Urinary bladder (tissue), 4 donors: Measurements from ENCODE around the gene MCM3AP. TPM values are rescaled to one million over a fixed set of nuclear protein-coding genes. Genes with fewer than 3 reads are reported as not detected.

Source experiments
- DNase-seq: peaks from one replicate; pipeline ENCODE4 v3.0.0-alpha.2; 2015; ENCODE audit errors: extremely low spot score
- H3K27ac ChIP-seq: one replicate; pipeline ENCODE4 v1.5.1; 2013; ENCODE audit warnings: low read depth, mild to moderate bottlenecking, moderate library complexity
- H3K36me3 ChIP-seq: one replicate; pipeline ENCODE4 v1.6.1; 2013; ENCODE audit warnings: mild to moderate bottlenecking, moderate library complexity; ENCODE audit not compliant: insufficient read depth
- H3K4me1 ChIP-seq: one replicate; pipeline ENCODE4 v1.6.1; 2013; ENCODE audit warnings: mild to moderate bottlenecking, moderate library complexity; ENCODE audit not compliant: insufficient read depth
- H3K4me3 ChIP-seq: one replicate; pipeline ENCODE4 v1.5.1; 2013; ENCODE audit warnings: low read depth, low read length
- WGBS: extraction: QIAGEN DNeasy Blood & Tissue Kit; methylation state at CpG from one replicate; pipeline ENCODE4 v1.1.7; 2013; 5-methylcytosine and 5-hydroxymethylcytosine counted together
- polyA plus RNA-seq: library from polyadenylated mRNA; stranded (reverse); fragments of 200-250 nt; gene quantifications from one replicate; pipeline ENCODE4 v1.2.3, GENCODE V29; 2013
- total RNA-seq: library from RNA; depleted of rRNA; stranded (reverse); fragments of >200 nt; gene quantifications from one replicate; pipeline ENCODE4 v1.2.3, GENCODE V29; 2014
- donor health status: healthy with polysubstance abuse.
- donor health status: healthy.

The MCM3AP gene
- total and polyA plus RNA-seq, 2 donors: 52.9 to 65.0 TPM

DNA sequence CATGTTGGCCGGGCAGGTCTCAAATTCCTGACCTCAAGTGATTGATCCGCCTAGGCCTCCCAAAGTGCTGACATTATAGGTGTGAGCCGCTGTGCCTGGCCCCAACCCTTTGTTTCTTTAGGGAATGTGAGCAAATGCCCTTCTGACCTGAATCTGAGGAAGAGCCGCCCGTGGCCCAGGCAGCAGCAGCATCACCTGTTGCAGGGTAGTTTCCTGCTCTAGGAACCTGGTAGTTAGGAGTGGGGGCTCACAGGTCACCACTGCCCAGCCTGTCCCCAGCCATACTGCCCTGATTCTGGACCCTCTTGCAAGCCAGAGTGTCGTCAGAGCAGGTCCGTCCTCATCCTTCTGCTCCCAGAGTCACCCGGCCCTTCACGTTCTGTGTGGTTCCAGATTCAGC lies 13.8 kb upstream of the MCM3AP start:
- 90% methylated on average over 9 of the region's 9 CpGs for WGBS
- Histone ChIP-seq H3K27ac (no peak overlapping the region), H3K4me3 (no peak overlapping the region), H3K4me1 (no peaks in the 10 kb centered on the region), H3K36me3 (no peaks in the 10 kb centered on the region)
- DNase-seq: no peak

DNA sequence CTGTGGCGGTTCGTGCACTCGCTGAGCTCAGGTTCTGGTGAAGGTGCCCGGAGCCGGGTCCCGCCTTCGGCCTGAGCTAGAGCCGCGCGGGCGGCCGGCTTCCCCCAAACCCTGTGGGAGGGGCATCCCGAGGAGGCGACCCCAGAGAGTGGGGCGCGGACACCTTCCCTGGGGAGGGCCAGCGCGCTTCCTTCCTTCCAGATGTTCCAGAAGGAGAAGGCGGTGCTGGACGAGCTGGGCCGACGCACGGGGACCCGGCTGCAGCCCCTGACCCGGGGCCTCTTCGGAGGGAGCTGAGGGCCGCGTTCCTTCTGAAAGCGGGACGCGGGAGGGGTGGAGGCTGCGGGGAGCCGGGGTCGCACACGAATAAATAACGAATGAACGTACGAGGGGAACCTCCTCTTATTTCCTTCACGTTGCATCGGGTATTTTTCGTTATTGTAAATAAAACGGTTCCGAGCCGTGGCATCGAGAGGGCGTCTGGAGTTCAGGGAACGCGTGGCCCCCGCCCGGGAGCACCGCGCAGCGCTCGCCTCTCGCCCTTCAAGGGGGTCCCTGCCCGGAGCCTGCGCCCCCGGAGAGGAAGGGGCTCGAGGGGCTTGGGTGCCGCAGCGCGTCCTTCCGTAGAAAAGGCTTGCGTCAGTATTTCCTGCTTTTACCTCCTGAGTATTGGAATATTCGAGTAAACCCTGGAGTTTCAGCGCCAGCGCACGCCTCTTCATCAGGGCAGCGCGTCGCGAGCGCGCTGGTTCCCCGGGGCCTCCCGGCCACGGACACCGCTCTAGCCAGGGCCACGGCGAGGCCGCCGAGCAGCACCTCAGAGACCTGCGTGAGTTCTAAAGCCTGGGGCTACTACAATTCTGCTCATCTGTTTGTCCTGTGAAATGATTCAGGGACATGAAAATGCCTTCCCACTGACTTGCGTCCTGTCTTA lies 12.2 kb upstream of the MCM3AP start:
- Histone ChIP-seq H3K36me3 (no peaks in the 10 kb centered on the region), H3K27ac (no peak overlapping the region), H3K4me3 (peak overlapping the region; percentile 34), H3K4me1 (no peaks in the 10 kb centered on the region)
- no peak for DNase-seq
- WGBS: 2% methylated on average over 84 of the region's 84 CpGs

- no peak for DNase-seq
- 43% methylated on average over 29 of the region's 29 CpGs for WGBS
- H3K27ac ChIP-seq: peak overlapping the region; percentile 48
- H3K36me3 ChIP-seq: no peaks in the 10 kb centered on the region
- H3K4me3 ChIP-seq: peak overlapping the region; percentile 5
- H3K4me1 ChIP-seq: no peaks in the 10 kb centered on the region
Observed at GRCh38 chr21:46295996-46296752, 10.8 kb upstream of the MCM3AP start.

GRCh38 chr21:46295177-46295770 lies 9.9 kb upstream of the MCM3AP start:
- Histone ChIP-seq H3K36me3 (no peaks in the 10 kb centered on the region), H3K27ac (no peak overlapping the region), H3K4me1 (no peaks in the 10 kb centered on the region), H3K4me3 (no peak overlapping the region)
- WGBS: 42% methylated on average over 9 of the region's 9 CpGs
- no peak for DNase-seq

DNA sequence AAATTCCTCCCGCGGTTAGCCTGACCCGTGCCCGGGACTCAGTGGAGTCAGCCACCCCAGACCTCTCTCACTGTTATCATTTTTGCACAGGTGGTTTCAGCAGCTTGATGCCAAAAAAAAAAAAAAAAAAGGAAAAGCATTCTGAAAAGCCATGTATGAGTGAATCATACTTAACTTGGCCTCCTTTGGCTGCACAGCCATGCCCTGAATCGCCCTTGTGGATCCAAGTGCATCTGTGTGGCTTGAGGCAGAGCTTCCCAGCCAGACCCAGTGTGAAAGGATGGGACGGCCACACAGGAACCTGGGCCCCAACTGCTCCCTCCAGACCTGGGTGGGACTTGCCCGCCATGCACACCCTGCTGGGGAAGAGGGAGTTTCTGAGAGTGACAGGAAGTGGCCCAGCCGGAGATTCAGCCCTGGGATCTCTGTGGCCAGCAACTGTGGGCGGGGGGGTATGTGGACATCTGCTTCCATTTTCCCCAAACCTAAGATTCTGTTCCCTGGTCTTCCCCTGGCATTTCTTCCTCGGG lies 9.3 kb upstream of the MCM3AP start:
- Histone ChIP-seq H3K4me3 (no peak overlapping the region), H3K27ac (no peak overlapping the region), H3K36me3 (no peaks in the 10 kb centered on the region), H3K4me1 (no peaks in the 10 kb centered on the region)
- 57% methylated on average over 10 of the region's 10 CpGs for WGBS
- no peak for DNase-seq

- Histone ChIP-seq H3K36me3 (no peaks in the 10 kb centered on the region), H3K27ac (no peak overlapping the region), H3K4me1 (no peaks in the 10 kb centered on the region), H3K4me3 (no peak overlapping the region)
- WGBS: 95% methylated on average over 2 of the region's 2 CpGs
- no peak for DNase-seq
Observed at GRCh38 chr21:46291561-46291960, 6.2 kb upstream of the MCM3AP start.

DNA sequence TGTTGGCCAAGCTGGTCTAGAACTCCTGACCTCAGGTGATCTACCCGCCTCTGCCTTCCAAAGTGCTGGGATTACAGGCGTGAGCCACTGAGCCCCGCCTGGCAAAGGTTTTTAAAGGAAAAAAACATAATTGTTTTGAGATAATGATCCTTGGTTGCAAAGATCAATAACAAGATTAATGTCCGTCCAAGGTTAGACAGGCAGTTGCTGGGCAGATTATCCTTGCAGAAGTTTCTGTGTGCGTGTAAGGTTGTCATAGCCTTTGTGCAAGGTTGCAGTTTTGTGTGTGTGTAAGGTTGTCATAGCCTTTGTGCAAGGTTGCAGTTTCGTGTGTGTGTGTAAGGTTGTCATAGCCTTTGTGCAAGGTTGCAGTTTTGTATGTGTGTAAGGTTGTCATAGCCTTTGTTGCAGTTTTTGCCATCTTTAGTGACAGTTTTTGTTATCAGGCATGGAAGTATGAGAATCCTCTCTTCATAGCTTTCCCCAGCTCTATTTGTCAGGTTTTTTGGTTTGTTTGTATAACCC lies 4.3 kb upstream of the MCM3AP start:
- 81% methylated on average over 6 of the region's 6 CpGs for WGBS
- Histone ChIP-seq H3K36me3 (no peaks in the 10 kb centered on the region), H3K4me3 (no peak overlapping the region), H3K4me1 (no peaks in the 10 kb centered on the region), H3K27ac (no peak overlapping the region)
- no peak for DNase-seq

- DNase-seq: no peak
- Histone ChIP-seq H3K4me1 (peaks cover 1% of the 10 kb centered on the region), H3K4me3 (no peak overlapping the region), H3K36me3 (no peaks in the 10 kb centered on the region), H3K27ac (no peak overlapping the region)
- 84% methylated on average over 10 of the region's 10 CpGs for WGBS
Observed at GRCh38 chr21:46287541-46287940, 2.1 kb upstream of the MCM3AP start.

- H3K4me1 ChIP-seq: peaks cover 1% of the 10 kb centered on the region
- peak overlapping the region; percentile 94 for H3K27ac ChIP-seq
- no peaks in the 10 kb centered on the region for H3K36me3 ChIP-seq
- H3K4me3 ChIP-seq: peak overlapping the region; percentile 93
- WGBS: under 1% methylated on average over 16 of the region's 16 CpGs
- DNase-seq: no peak
Observed at GRCh38 chr21:46286648-46287002, 1.2 kb upstream of the MCM3AP start.

GRCh38 chr21:46285761-46286647 lies 593 bp upstream of the MCM3AP start, which contains the start of gene YBEY:
YBEY (plus strand) TSS chr21:46286342; CDS start chr21:46286914, 572 bp downstream.
- peak within 1 kb of the TSS; percentile 93 for H3K4me3 ChIP-seq
- peak; percentile 76 for DNase-seq
- under 1% methylated on average over 105 of the region's 105 CpGs for WGBS
- H3K27ac ChIP-seq: peak within 1 kb of the TSS; percentile 94
- peaks cover 3% of the 10 kb centered on the region for H3K4me1 ChIP-seq
- H3K36me3 ChIP-seq: no peaks in the 10 kb centered on the region

GRCh38 chr21:46284733-46285132 lies 678 bp downstream of the MCM3AP start:
- 82% methylated on average over 1 of the region's 1 CpG for WGBS
- no peak for DNase-seq
- Histone ChIP-seq H3K27ac (no peak overlapping the region), H3K4me1 (peaks cover 3% of the 10 kb centered on the region), H3K4me3 (no peak overlapping the region), H3K36me3 (no peaks in the 10 kb centered on the region)

GRCh38 chr21:46284077-46284644 lies 1.2 kb downstream of the MCM3AP start:
- 81% methylated on average over 15 of the region's 15 CpGs for WGBS
- Histone ChIP-seq H3K27ac (no peak overlapping the region), H3K4me1 (peaks cover 3% of the 10 kb centered on the region), H3K4me3 (no peak overlapping the region), H3K36me3 (peaks cover 5% of the 10 kb centered on the region)
- DNase-seq: no peak
